ENCODE data around the gene PSMA5.
A peak's percentile ranks its signal among the peaks of the same experiment; 100 is the strongest.

Gene PSMA5

DNA sequence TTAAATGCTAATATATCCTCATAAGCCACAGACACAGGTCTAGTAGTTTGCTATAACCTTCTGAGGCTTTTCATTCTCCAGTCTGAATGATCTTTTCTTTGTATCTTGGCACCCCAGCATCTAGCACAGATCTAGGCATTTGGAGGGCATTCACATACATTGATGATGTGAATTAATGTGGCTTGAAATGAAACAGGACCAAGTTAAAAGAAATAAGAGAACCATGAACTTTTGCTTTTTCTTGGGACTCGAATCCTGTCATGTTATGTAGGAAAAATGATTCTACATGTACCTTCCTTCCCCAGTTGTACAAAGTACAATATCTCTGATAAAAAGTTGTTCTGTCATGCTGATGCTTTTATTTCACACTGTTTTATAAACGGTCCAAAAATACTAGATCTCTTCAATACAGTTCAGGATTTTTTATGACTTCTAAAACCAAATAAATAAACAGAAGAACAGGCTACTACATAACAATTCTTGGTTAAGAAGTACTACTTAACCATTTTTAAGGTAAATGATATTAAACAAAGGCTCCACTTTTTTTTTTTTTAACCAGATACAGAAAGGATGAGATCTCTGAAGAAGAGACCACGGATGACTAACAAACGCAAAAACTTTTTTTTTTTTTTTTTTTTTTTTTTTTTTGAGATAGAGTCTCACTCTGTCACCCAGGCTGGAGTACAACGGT is 31.5 kb downstream of the PSMA5 start:
- H3K9me2 ChIP-seq (replicated peaks; ENCODE audit: low read depth, low read length), result no peaks in the 10 kb centered on the region
- peaks cover 45% of the 10 kb centered on the region for H3K4me1 ChIP-seq (ENCODE audit: insufficient read depth, low read length, poor library complexity, severe bottlenecking)

DNA sequence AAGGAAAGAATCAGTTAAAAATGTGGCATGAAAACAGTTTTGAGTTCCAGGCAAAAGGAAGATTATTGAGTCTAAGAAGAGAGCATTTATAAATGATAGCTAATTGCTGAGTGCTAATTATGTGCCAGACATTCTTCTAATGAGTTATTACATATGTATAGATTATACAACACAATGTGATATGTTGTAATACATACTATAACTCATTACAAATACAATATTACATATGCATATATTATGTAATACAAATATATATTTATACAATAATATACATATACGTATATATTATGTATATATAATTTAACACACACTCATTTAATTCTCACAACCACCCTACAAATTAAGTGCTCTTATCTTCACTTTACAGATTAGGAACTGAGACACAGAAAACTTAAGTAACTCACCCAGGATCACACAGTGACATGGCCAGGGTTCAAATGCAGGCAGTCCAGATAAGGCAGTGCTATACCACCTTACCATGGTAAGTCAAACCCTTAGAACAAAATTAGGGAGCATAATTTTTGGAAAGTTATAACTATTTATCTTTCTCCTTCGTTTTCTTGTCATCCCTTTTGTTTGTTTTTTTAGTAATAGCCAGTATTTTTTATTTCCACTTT is 32.5 kb downstream of the PSMA5 start:
- Histone ChIP-seq H3K9me2 (replicated peaks; ENCODE audit: low read depth, low read length) (no peaks in the 10 kb centered on the region), H4K20me1 (ENCODE audit: insufficient read depth, low read length, poor library complexity, severe bottlenecking) (peaks cover 13% of the 10 kb centered on the region), H2AFZ (ENCODE audit: low read length) (no peak overlapping the region), H3K79me2 (ENCODE audit: insufficient read depth, low read length) (peaks cover 69% of the 10 kb centered on the region), H3K27me3 (ENCODE audit: insufficient read depth, low read length, poor library complexity, severe bottlenecking) (no peaks in the 10 kb centered on the region), H3K4me3 (ENCODE audit: low read length, poor library complexity, severe bottlenecking) (peak overlapping the region; percentile 60), H3K4me1 (ENCODE audit: insufficient read depth, low read length, poor library complexity, severe bottlenecking) (peaks cover 45% of the 10 kb centered on the region), H3K9ac (ENCODE audit: low read depth, low read length, poor library complexity, severe bottlenecking) (peak overlapping the region; percentile 52), H3F3A (ENCODE audit: low read depth) (no peaks in the 10 kb centered on the region; the same call in 1 of the 2 replicates), H3K36me3 (ENCODE audit: insufficient read depth, low read length) (no peaks in the 10 kb centered on the region), H3K4me2 (ENCODE audit: low read depth, low read length, poor library complexity, severe bottlenecking) (peak overlapping the region; percentile 92), H3K9me3 (ENCODE audit: insufficient read depth, low read depth, low read length) (no peaks in the 10 kb centered on the region)
- TF ChIP-seq, protein P1, sequence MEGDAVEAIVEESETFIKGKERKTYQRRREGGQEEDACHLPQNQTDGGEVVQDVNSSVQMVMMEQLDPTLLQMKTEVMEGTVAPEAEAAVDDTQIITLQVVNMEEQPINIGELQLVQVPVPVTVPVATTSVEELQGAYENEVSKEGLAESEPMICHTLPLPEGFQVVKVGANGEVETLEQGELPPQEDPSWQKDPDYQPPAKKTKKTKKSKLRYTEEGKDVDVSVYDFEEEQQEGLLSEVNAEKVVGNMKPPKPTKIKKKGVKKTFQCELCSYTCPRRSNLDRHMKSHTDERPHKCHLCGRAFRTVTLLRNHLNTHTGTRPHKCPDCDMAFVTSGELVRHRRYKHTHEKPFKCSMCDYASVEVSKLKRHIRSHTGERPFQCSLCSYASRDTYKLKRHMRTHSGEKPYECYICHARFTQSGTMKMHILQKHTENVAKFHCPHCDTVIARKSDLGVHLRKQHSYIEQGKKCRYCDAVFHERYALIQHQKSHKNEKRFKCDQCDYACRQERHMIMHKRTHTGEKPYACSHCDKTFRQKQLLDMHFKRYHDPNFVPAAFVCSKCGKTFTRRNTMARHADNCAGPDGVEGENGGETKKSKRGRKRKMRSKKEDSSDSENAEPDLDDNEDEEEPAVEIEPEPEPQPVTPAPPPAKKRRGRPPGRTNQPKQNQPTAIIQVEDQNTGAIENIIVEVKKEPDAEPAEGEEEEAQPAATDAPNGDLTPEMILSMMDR (conservative IDR thresholded peaks at IDR 0.05; ENCODE audit: low read length), result no peak
- TF ChIP-seq EZH2phosphoT487 (IDR thresholded peaks at IDR 0.05; ENCODE audit: borderline replicate concordance), result no peak

More for the DNA sequence above, 31.5 kb downstream of the PSMA5 start:
- Histone ChIP-seq H3K36me3 (ENCODE audit: insufficient read depth, low read length) (no peaks in the 10 kb centered on the region), H4K20me1 (ENCODE audit: insufficient read depth, low read length, poor library complexity, severe bottlenecking) (peaks cover 13% of the 10 kb centered on the region), H3K4me2 (ENCODE audit: low read depth, low read length, poor library complexity, severe bottlenecking) (peak overlapping the region; percentile 92), H3K27me3 (ENCODE audit: insufficient read depth, low read length, poor library complexity, severe bottlenecking) (no peaks in the 10 kb centered on the region), H3K4me3 (ENCODE audit: low read length, poor library complexity, severe bottlenecking) (peak overlapping the region; percentile 39), H3F3A (ENCODE audit: low read depth) (no peaks in the 10 kb centered on the region; the same call in 1 of the 2 replicates), H3K79me2 (ENCODE audit: insufficient read depth, low read length) (peaks cover 59% of the 10 kb centered on the region), H3K9ac (ENCODE audit: low read depth, low read length, poor library complexity, severe bottlenecking) (peak overlapping the region; percentile 14), H3K9me3 (ENCODE audit: insufficient read depth, low read depth, low read length) (no peaks in the 10 kb centered on the region), H2AFZ (ENCODE audit: low read length) (no peak overlapping the region)
- TF ChIP-seq, protein P1 (conservative IDR thresholded peaks at IDR 0.05; ENCODE audit: low read length), result no peak
- TF ChIP-seq EZH2phosphoT487 (IDR thresholded peaks at IDR 0.05; ENCODE audit: borderline replicate concordance), result no peak

DNA sequence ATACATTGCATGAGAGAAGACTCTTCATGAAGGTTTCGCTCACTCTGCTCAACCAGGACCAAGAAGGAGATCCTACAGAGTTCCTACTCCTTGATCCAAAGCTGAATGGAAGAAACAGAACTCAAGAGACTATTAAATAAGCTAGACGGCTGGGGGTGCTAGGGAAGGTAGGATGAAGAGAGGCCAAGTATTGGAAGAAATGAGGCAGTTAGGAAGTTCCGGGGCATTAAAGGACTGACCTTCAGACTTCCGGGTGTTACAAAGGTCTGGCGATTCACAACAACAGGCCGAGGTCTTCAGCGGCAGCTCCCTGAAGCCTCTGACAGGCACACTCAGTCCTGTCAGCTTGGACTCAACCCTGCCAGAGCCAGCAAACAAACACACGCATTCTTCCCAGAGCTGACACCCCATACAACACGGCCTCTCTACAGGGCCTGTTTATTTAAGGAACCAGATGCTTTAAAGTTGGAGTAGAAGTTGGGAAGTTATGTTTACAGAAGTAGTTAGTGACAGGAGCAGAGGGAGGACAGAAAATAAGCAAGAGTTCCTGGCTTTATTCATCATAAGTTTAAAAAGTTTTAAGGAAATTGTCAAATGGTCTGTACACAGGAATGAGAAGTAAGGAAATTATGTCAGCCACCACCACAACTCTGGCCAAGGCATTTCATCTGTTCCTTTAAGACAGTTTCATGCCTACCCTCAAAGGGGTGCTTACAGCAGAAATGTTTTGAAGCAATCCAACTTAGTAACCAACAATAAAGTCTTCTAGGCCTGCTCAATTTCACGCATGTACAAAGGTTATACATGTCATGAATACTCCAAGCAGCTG is 33.2 kb downstream of the PSMA5 start:
- Histone ChIP-seq H3K36me3 (ENCODE audit: insufficient read depth, low read length) (no peaks in the 10 kb centered on the region), H3K9me3 (ENCODE audit: insufficient read depth, low read depth, low read length) (no peaks in the 10 kb centered on the region), H3K4me1 (ENCODE audit: insufficient read depth, low read length, poor library complexity, severe bottlenecking) (peaks cover 37% of the 10 kb centered on the region), H3K9me2 (replicated peaks; ENCODE audit: low read depth, low read length) (no peaks in the 10 kb centered on the region), H3K4me2 (ENCODE audit: low read depth, low read length, poor library complexity, severe bottlenecking) (peak overlapping the region; percentile 92), H3K27me3 (ENCODE audit: insufficient read depth, low read length, poor library complexity, severe bottlenecking) (no peaks in the 10 kb centered on the region), H4K20me1 (ENCODE audit: insufficient read depth, low read length, poor library complexity, severe bottlenecking) (peaks cover 13% of the 10 kb centered on the region), H2AFZ (ENCODE audit: low read length) (no peak overlapping the region), H3F3A (ENCODE audit: low read depth) (no peaks in the 10 kb centered on the region; the same call in 1 of the 2 replicates), H3K9ac (ENCODE audit: low read depth, low read length, poor library complexity, severe bottlenecking) (peak overlapping the region; percentile 52), H3K4me3 (ENCODE audit: low read length, poor library complexity, severe bottlenecking) (peak overlapping the region; percentile 60), H3K79me2 (ENCODE audit: insufficient read depth, low read length) (peaks cover 77% of the 10 kb centered on the region)
- no peak for TF ChIP-seq EZH2phosphoT487 (IDR thresholded peaks at IDR 0.05; ENCODE audit: borderline replicate concordance)
- TF ChIP-seq, protein P1 (conservative IDR thresholded peaks at IDR 0.05; ENCODE audit: low read length), result no peak

Measured in Loucy (cell line).